22Rv1 (cell line): ENCODE results near the gene IGSF1.

Source experiments
- CTCF ChIP-seq: fragments of 450-650 bp; IDR thresholded peaks from 2 replicates; pipeline ENCODE4 v1.5.1; 2017; ENCODE audit warnings: mild to moderate bottlenecking
- ZFX ChIP-seq: fragments of 450-650 bp; IDR thresholded peaks from 2 replicates; pipeline ENCODE4 v1.6.1; 2017; ENCODE audit warnings: antibody characterized with exemption, borderline replicate concordance

GRCh38 chrX:131289527-131289926 lies 421 bp upstream of the IGSF1 start:
- TF ChIP-seq CTCF (no peak), ZFX (no peak)
